ENCODE measurements around the gene EIF3D. TPM values are rescaled to one million over a fixed set of nuclear protein-coding genes. Genes with fewer than 3 reads are reported as not detected.
A peak's percentile ranks its signal among the peaks of the same experiment; 100 is the strongest.

EIF3D gene
- total RNA-seq, 1 donor from 2014 or later: 212 TPM

DNA sequence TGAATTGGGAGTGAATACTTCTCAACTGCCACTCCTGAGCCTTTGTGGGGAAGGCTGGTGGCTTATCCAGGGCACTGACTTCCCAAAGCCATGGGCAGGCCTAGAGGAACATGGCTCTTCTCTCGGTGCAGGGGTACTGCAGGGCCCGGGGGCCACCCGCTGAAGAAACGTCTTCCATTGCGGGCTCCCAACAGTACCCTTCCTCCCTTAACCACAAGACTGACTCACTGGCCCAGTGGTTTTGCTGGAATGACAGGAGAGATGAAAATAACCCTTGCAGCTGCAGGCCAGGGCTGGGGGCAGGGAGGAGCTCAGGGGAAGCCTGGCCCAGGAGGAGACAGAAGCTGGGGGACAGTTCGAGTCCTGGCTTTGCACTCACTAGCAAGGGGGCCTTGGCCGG lies 61.0 kb downstream of the EIF3D start:
- no peak for DNase-seq (ENCODE audit: low spot score in 2 of 2)
- Histone ChIP-seq H3K27me3 (no peaks in the 10 kb centered on the region), H3K4me1 (peaks cover 44 to 75% of the 10 kb centered on the region in 2 donors), H3K9me3 (no peaks in the 10 kb centered on the region), H3K36me3 (peaks cover under 1 to 8% of the 10 kb centered on the region in 2 donors), H3K4me3 (no peak overlapping the region), H3K27ac (peak overlapping the region; percentile 96 to 97)
- TF ChIP-seq, protein P1, sequence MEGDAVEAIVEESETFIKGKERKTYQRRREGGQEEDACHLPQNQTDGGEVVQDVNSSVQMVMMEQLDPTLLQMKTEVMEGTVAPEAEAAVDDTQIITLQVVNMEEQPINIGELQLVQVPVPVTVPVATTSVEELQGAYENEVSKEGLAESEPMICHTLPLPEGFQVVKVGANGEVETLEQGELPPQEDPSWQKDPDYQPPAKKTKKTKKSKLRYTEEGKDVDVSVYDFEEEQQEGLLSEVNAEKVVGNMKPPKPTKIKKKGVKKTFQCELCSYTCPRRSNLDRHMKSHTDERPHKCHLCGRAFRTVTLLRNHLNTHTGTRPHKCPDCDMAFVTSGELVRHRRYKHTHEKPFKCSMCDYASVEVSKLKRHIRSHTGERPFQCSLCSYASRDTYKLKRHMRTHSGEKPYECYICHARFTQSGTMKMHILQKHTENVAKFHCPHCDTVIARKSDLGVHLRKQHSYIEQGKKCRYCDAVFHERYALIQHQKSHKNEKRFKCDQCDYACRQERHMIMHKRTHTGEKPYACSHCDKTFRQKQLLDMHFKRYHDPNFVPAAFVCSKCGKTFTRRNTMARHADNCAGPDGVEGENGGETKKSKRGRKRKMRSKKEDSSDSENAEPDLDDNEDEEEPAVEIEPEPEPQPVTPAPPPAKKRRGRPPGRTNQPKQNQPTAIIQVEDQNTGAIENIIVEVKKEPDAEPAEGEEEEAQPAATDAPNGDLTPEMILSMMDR (IDR thresholded peaks at IDR 0.05): no peak
- intact Hi-C loops (cut with DNase I): no loop called here

DNA sequence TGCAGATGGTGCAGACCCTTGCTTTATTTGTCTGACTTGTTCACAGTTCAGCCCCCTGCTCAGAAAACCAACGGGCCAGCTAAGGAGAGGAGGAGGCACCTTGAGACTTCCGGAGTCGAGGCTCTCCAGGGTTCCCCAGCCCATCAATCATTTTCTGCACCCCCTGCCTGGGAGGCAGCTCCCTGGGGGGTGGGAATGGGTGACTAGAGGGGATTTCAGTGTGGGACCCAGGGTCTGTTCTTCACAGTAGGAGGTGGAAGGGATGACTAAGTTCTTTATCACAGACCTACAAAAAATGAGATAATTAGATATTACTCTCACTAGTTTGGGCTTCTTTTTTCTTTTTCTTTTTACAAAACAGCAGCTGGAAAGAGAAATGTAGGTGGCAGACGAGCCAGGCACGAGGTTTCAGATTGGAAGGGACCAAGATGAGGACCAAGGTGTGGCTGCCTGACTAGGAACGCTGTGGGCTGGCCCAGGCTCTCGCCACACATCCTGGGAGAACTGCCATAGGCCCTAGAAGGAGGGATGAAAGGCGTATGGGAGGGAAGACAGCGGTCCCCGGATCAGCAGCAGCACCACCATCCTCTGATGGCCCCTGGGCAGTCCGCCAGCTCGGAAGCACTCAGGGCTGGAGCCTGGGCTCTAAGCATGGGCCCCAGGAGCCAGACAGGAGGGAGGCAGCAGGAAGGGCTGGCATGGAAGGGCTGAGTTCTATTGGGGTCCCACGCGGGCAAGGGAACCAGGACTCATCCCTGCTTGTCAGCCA lies 61.7 kb downstream of the EIF3D start:
- Histone ChIP-seq H3K36me3 (peaks cover 0 to 1% of the 10 kb centered on the region in 2 donors), H3K4me3 (no peak overlapping the region), H3K27me3 (no peaks in the 10 kb centered on the region), H3K27ac (peak overlapping the region; percentile 96 to 97), H3K9me3 (no peaks in the 10 kb centered on the region), H3K4me1 (peaks cover 44 to 82% of the 10 kb centered on the region in 2 donors)
- intact Hi-C loops (cut with DNase I): no loop called here
- DNase-seq (ENCODE audit: low spot score in 2 of 2): no peak
- TF ChIP-seq, protein P1 (IDR thresholded peaks at IDR 0.05): no peak

DNA sequence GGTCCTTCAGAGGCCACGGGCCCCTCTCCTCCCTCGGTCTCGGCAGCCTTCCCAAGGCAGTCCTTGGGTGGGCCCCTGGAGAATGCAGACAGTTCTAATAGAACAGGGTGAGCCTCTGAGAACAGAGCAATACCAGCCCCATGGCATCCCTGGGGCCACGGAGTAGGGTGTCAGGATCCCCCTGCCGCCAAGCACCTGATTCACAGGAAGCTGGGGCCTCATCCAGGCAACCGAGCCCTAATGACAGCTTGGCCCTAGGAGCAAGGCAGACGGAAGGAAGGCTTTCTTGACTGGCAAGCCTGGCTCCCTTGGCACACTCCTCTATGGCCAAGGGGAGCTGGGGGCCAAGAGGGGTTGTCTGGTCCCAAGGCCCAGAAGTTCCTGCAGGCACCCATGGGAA lies 62.7 kb downstream of the EIF3D start:
- Histone ChIP-seq H3K27me3 (no peaks in the 10 kb centered on the region), H3K4me1 (peaks cover 44 to 90% of the 10 kb centered on the region in 2 donors), H3K27ac (peak overlapping the region; percentile 96 to 97), H3K9me3 (no peaks in the 10 kb centered on the region), H3K36me3 (no peaks in the 10 kb centered on the region), H3K4me3 (no peak overlapping the region)
- TF ChIP-seq, protein P1 (IDR thresholded peaks at IDR 0.05): no peak
- intact Hi-C loops (cut with DNase I): no loop called here
- DNase-seq (ENCODE audit: low spot score in 2 of 2): no peak

DNA sequence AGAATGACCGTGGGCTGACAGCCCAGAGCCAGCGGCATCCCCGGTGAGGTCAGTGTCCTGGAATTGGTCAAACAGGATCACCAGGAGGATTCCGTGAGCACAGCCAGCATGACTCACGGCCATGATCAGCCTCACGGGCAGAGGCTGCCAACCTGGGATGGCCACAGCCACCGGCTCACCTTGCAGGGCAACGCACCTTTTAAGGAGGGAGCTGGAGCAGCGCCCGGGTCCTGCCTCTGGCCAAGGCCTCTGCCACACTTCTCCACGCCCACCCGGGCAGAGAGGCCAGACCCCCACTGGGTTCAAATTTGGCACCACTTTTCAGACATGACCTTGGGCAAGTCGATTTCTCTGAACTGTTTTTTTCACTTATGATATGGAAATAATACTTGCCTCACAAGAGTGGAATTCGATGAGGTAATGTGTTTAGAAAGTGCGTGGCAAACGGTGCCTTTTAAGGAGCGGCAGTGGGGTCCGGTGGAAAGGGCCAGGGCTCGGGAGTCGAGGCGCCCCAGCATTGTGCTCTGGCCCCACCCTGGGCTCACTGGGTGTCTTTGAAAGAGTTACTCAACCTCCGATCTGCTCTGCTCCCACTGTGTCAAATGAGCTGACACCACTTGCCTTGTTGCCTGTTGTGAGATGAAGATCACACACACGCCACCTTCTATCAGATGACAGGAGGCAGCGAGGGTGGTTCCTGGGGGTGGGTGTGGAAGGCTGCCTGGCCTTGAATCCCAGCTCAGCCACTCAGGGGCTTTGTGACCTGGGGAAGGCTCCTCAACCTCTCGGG lies 63.5 kb downstream of the EIF3D start:
- peak; percentile 78 to 94 for DNase-seq (ENCODE audit: low spot score in 2 of 2)
- intact Hi-C loops (cut with DNase I): no loop called here

DNA sequence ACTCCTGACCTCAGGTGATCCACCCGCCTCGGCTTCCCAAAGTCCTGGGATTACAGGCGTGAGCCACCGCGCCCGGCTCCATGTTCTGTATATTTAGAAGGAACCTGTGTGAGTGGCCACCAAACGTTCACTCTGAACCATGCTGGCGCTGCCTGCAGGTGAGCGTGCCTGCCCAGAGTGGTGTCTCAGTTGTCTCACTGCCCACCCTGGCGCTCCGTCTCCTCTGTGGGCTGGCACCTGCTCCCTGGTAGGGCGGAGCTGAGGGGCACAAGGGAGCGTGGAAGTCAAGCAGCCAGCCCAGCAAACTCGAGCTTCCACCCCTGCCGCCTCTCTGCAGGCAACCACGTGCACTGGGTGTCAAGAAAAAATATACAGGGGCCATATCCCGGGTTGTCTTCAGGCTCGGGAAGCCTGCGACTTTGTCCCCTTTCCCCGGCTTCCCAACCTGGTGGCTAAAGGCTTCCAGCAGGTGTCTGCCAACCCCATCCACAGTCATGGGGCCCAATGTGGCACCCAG lies 64.2 kb downstream of the EIF3D start:
- peaks cover 41 to 84% of the 10 kb centered on the region in 2 donors for H3K4me1 ChIP-seq
- peak overlapping the region; percentile 96 to 97 for H3K27ac ChIP-seq
- intact Hi-C loops (cut with DNase I): no loop called here

More for the DNA sequence above, 63.5 kb downstream of the EIF3D start:
- Histone ChIP-seq H3K27ac (peak overlapping the region; percentile 96 to 97), H3K4me3 (no peak overlapping the region), H3K27me3 (no peaks in the 10 kb centered on the region), H3K36me3 (no peaks in the 10 kb centered on the region), H3K9me3 (no peaks in the 10 kb centered on the region), H3K4me1 (peaks cover 44 to 90% of the 10 kb centered on the region in 2 donors)
- TF ChIP-seq, protein P1 (IDR thresholded peaks at IDR 0.05): no peak

More for the DNA sequence above, 64.2 kb downstream of the EIF3D start:
- Histone ChIP-seq H3K27me3 (no peaks in the 10 kb centered on the region), H3K36me3 (no peaks in the 10 kb centered on the region), H3K4me3 (no peak overlapping the region), H3K9me3 (no peaks in the 10 kb centered on the region)
- TF ChIP-seq, protein P1 (IDR thresholded peaks at IDR 0.05): no peak
- no peak for DNase-seq (ENCODE audit: low spot score in 2 of 2)
